ENCODE results near the gene GHR. TPM values are rescaled to one million over a fixed set of nuclear protein-coding genes. Genes with fewer than 3 reads are reported as not detected.

GHR gene
- total RNA-seq, 2 experiments from 2014 or later = not detected

- Mint-ChIP-seq H3K27me3 (no peaks in the 10 kb centered on the region), H3K27ac (no peak overlapping the region), H3K4me1 (ENCODE audit: low read depth) (no peaks in the 10 kb centered on the region), H3K36me3 (ENCODE audit: low read depth) (no peaks in the 10 kb centered on the region), H3K4me3 (no peak overlapping the region), H3K9me3 (no peaks in the 10 kb centered on the region)
- CTCF ChIA-PET = no interaction called here
- intact Hi-C loops (cut with micrococcal nuclease) = no loop called here
- POLR2A ChIA-PET = no interaction called here
- ATAC-seq = no peak
- DNase-seq = no peak
- TF ChIP-seq CTCF (IDR thresholded peaks at IDR 0.05) = no peak
Measured at GRCh38 chr5:42553461-42553860, 130.2 kb downstream of the GHR start.

GRCh38 chr5:42555010-42555409 is 131.8 kb downstream of the GHR start:
- CTCF ChIA-PET = no interaction called here
- Mint-ChIP-seq H3K27ac (no peak overlapping the region), H3K4me1 (ENCODE audit: low read depth) (no peaks in the 10 kb centered on the region), H3K4me3 (no peak overlapping the region), H3K27me3 (no peaks in the 10 kb centered on the region), H3K9me3 (no peaks in the 10 kb centered on the region), H3K36me3 (ENCODE audit: low read depth) (no peaks in the 10 kb centered on the region)
- ATAC-seq = no peak
- no peak for DNase-seq
- POLR2A ChIA-PET = no interaction called here
- no peak for TF ChIP-seq CTCF (IDR thresholded peaks at IDR 0.05)
- intact Hi-C loops (cut with micrococcal nuclease) = no loop called here

- H3K27me3 Mint-ChIP-seq = peaks cover 3% of the 10 kb centered on the region
- ATAC-seq (no peak), DNase-seq (no peak)
- H3K4me1 Mint-ChIP-seq (ENCODE audit: low read depth) = no peaks in the 10 kb centered on the region
- H3K36me3 Mint-ChIP-seq (ENCODE audit: low read depth) = no peaks in the 10 kb centered on the region
- no peak overlapping the region for H3K4me3 Mint-ChIP-seq
- no peak overlapping the region for H3K27ac Mint-ChIP-seq
- ChIA-PET CTCF (no interaction called here), POLR2A (no interaction called here)
- intact Hi-C loops (cut with micrococcal nuclease) = no loop called here
- no peak for TF ChIP-seq CTCF (IDR thresholded peaks at IDR 0.05)
- no peaks in the 10 kb centered on the region for H3K9me3 Mint-ChIP-seq
Measured at GRCh38 chr5:42555797-42556196, 132.6 kb downstream of the GHR start.

- Mint-ChIP-seq H3K4me3 (no peak overlapping the region), H3K4me1 (ENCODE audit: low read depth) (no peaks in the 10 kb centered on the region), H3K27ac (no peak overlapping the region), H3K27me3 (peaks cover 6% of the 10 kb centered on the region), H3K36me3 (ENCODE audit: low read depth) (no peaks in the 10 kb centered on the region), H3K9me3 (no peaks in the 10 kb centered on the region)
- ATAC-seq = no peak
- TF ChIP-seq CTCF (IDR thresholded peaks at IDR 0.05) = no peak
- intact Hi-C loops (cut with micrococcal nuclease) = no loop called here
- CTCF ChIA-PET = no interaction called here
- POLR2A ChIA-PET = no interaction called here
- DNase-seq = no peak
Measured at GRCh38 chr5:42557689-42558088, 134.4 kb downstream of the GHR start.

DNA sequence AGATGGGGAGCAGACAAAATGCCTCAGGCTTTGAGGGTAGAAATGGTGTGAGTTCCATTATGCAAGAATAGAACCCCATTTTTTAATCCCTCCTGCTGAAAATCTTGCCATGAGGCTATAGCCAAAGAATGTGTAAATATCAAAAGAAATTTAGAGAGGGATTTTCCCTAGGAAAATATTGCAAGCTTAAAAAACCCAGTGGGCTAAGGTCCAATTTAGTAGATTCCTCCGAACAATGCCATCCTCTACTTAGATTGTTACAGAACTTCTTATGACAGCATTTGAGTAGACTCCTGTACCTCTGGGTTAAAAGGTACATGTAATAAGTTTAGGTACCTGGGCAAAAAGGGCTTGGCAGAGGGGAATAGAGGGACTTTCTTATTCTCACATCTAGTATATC is 138.4 kb downstream of the GHR start:
- intact Hi-C loops (cut with micrococcal nuclease) = no loop called here
- POLR2A ChIA-PET = no interaction called here
- H3K27ac Mint-ChIP-seq = no peak overlapping the region
- H3K4me3 Mint-ChIP-seq = no peak overlapping the region
- H3K36me3 Mint-ChIP-seq (ENCODE audit: low read depth) = no peaks in the 10 kb centered on the region
- H3K27me3 Mint-ChIP-seq = peaks cover 6% of the 10 kb centered on the region
- no peaks in the 10 kb centered on the region for H3K9me3 Mint-ChIP-seq
- no peak for ATAC-seq
- DNase-seq = no peak
- no peaks in the 10 kb centered on the region for H3K4me1 Mint-ChIP-seq (ENCODE audit: low read depth)
- TF ChIP-seq CTCF (IDR thresholded peaks at IDR 0.05) = no peak
- CTCF ChIA-PET = interaction anchor here (1.7 kb wide), 1 partner anchor 22 kb away, joined by 6 read pairs; no protein-coding TSS in a partner anchor

All from activated CD8-positive, alpha-beta T cell treated with anti-CD3 and anti-CD28 coated beads for 36 hours (primary cell).